ENCODE results near the gene DNAAF1. TPM values are rescaled to one million over a fixed set of nuclear protein-coding genes. Genes with fewer than 3 reads are reported as not detected.

The DNAAF1 gene
- polyA plus RNA-seq, 1 donor (not counting 4 experiments of a cell fraction or from before 2014, with no cell fraction given) = 0.01 TPM

GRCh38 chr16:84178892-84179611 is 33.9 kb downstream of the DNAAF1 start:
- peaks cover 29% of the 10 kb centered on the region for H3K4me1 ChIP-seq (ENCODE audit: control insufficient read depth, extremely low read depth, insufficient read depth, low read length)
- no peak overlapping the region for H2AFZ ChIP-seq (ENCODE audit: control insufficient read depth, low read length)
- no peak for FAIRE-seq
- TF ChIP-seq CTCF (optimal IDR thresholded peaks at IDR 0.05 in 1 of 3, IDR thresholded peaks at IDR 0.05 in 1 of 3, conservative IDR thresholded peaks at IDR 0.05 in 1 of 3; ENCODE audit: extremely low read depth in 1 of 3, insufficient read depth in 2 of 3, low read length in 3 of 3) (no peak), EZH2 (IDR thresholded peaks at IDR 0.05; ENCODE audit: low read length) (no peak)
- no peak overlapping the region for H3K4me3 ChIP-seq (ENCODE audit: control insufficient read depth in 2 of 3, extremely low read depth in 1 of 3, insufficient read depth in 2 of 3, low read depth in 1 of 3, low read length in 3 of 3)
- H3K9ac ChIP-seq (ENCODE audit: control insufficient read depth, extremely low read depth, insufficient read depth, low read length) = no peak overlapping the region
- H4K20me1 ChIP-seq (ENCODE audit: control insufficient read depth, extremely low read depth, insufficient read depth, low read length) = peaks cover 2% of the 10 kb centered on the region
- H3K27me3 ChIP-seq (ENCODE audit: control insufficient read depth, extremely low read depth, insufficient read depth, low read length) = no peaks in the 10 kb centered on the region
- no peak overlapping the region for H3K27ac ChIP-seq (ENCODE audit: control insufficient read depth, insufficient read depth, low read length)
- H3K9me1 ChIP-seq (ENCODE audit: control insufficient read depth, extremely low read depth, insufficient read depth, low read length) = no peaks in the 10 kb centered on the region
- H3K9me3 ChIP-seq (ENCODE audit: control insufficient read depth, low read depth, low read length) = no peaks in the 10 kb centered on the region
- dilution Hi-C loops (cut with MboI; ENCODE audit: extremely low pct_ligation_motif_present, low sequenced_read_pairs) = no loop called here
- H3K4me2 ChIP-seq (ENCODE audit: control insufficient read depth, extremely low read depth, insufficient read depth, low read depth, low read length) = no peak overlapping the region
- peaks cover 15 to 20% of the 10 kb centered on the region in 2 experiments for H3K36me3 ChIP-seq (ENCODE audit: control insufficient read depth in 2 of 2, extremely low read depth in 1 of 2, insufficient read depth in 2 of 2, low read length in 2 of 2)
- DNase-seq (ENCODE audit: low read depth, low spot score) = no peak
- peaks cover 7% of the 10 kb centered on the region for H3K79me2 ChIP-seq (ENCODE audit: control insufficient read depth, insufficient read depth, low read length)

GRCh38 chr16:84179612-84180320 is 34.7 kb downstream of the DNAAF1 start:
- H2AFZ ChIP-seq (ENCODE audit: control insufficient read depth, low read length) = no peak overlapping the region
- peaks cover 2% of the 10 kb centered on the region for H4K20me1 ChIP-seq (ENCODE audit: control insufficient read depth, extremely low read depth, insufficient read depth, low read length)
- no peak for FAIRE-seq
- DNase-seq (ENCODE audit: low read depth, low spot score) = no peak
- H3K79me2 ChIP-seq (ENCODE audit: control insufficient read depth, insufficient read depth, low read length) = peaks cover 14% of the 10 kb centered on the region
- peaks cover 29% of the 10 kb centered on the region for H3K4me1 ChIP-seq (ENCODE audit: control insufficient read depth, extremely low read depth, insufficient read depth, low read length)
- H3K27ac ChIP-seq (ENCODE audit: control insufficient read depth, insufficient read depth, low read length) = no peak overlapping the region
- no peaks in the 10 kb centered on the region for H3K27me3 ChIP-seq (ENCODE audit: control insufficient read depth, extremely low read depth, insufficient read depth, low read length)
- dilution Hi-C loops (cut with MboI; ENCODE audit: extremely low pct_ligation_motif_present, low sequenced_read_pairs) = no loop called here
- no peak overlapping the region for H3K4me3 ChIP-seq (ENCODE audit: control insufficient read depth in 2 of 3, extremely low read depth in 1 of 3, insufficient read depth in 2 of 3, low read depth in 1 of 3, low read length in 3 of 3)
- no peak overlapping the region for H3K4me2 ChIP-seq (ENCODE audit: control insufficient read depth, extremely low read depth, insufficient read depth, low read depth, low read length)
- no peaks in the 10 kb centered on the region for H3K9me3 ChIP-seq (ENCODE audit: control insufficient read depth, low read depth, low read length)
- no peak overlapping the region for H3K9ac ChIP-seq (ENCODE audit: control insufficient read depth, extremely low read depth, insufficient read depth, low read length)
- TF ChIP-seq CTCF (optimal IDR thresholded peaks at IDR 0.05 in 1 of 3, IDR thresholded peaks at IDR 0.05 in 1 of 3, conservative IDR thresholded peaks at IDR 0.05 in 1 of 3; ENCODE audit: extremely low read depth in 1 of 3, insufficient read depth in 2 of 3, low read length in 3 of 3) = no peak
- TF ChIP-seq EZH2 (IDR thresholded peaks at IDR 0.05; ENCODE audit: low read length) = no peak
- peaks cover 15 to 24% of the 10 kb centered on the region in 2 experiments for H3K36me3 ChIP-seq (ENCODE audit: control insufficient read depth in 2 of 2, extremely low read depth in 1 of 2, insufficient read depth in 2 of 2, low read length in 2 of 2)
- H3K9me1 ChIP-seq (ENCODE audit: control insufficient read depth, extremely low read depth, insufficient read depth, low read length) = no peaks in the 10 kb centered on the region

All from keratinocyte (primary cell).